Stimulated activated CD8-positive, alpha-beta memory T cell treated with anti-CD3 and anti-CD28 coated beads, Interleukin-7, amount 100 ng/mL, for 24 hours (primary cell): ENCODE results near the gene WDR13.
"Not testable (repeated sequence)": the region's sequence is repeated elsewhere in the genome, so short reads cannot be mapped to it uniquely, and the experiment has no call there.

Source experiments
- DNase-seq: peaks from one replicate; pipeline ENCODE4 v3.0.0-alpha.2; 2020; ENCODE audit warnings: low read depth

Gene WDR13

DNA sequence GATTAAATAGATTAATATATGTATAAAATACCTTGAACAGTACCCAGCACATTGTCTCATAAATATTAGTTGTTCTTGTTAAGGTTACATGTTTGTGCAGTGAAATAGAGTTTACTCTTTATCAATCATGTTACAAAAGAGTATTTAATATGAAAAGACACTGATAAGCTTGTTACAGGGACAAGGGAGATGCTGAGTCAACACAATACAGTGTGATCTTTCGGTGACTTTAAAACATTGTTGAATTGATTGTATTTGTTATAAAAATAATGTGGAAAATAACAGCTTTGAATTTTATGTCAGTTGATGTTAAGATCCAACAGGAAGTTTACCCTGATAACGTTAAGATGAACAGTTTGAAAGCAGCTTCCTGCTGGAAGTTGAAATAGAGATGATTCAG is 1.4 kb upstream of the WDR13 start:
- DNase-seq: no peak

DNA sequence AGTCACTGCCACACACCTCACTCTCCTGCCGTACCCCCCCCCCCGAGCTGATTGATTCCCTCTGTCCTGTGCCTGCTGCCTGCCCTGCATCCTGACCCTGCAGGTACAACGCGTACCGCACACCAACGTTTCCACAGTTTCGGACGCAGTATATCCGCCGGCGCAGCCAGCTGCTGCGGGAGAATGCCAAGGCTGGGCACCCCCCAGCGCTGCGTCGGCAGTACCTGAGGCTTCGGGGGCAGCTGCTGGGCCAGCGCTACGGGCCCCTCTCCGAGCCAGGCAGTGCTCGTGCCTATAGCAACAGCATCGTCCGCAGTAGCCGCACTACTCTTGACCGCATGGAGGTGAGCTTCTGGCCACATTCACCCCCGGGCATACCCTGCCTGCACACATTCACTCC is 1.3 kb downstream of the WDR13 start:
- DNase-seq: no peak

DNA sequence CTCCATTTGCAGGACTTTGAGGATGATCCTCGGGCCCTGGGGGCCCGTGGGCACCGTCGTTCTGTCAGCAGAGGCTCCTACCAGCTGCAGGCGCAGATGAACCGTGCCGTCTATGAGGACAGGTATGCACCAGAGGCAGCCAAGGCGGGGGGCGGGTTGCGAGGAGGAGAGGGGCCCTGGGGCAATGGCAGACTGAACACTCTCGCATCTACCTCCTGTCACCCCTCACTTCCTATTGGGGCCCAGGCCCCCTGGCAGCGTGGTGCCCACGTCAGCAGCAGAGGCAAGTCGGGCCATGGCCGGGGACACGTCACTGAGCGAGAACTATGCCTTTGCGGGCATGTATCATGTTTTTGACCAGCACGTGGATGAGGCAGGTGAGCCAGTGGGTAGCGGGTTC is 2.0 kb downstream of the WDR13 start:
- DNase-seq: no peak

DNA sequence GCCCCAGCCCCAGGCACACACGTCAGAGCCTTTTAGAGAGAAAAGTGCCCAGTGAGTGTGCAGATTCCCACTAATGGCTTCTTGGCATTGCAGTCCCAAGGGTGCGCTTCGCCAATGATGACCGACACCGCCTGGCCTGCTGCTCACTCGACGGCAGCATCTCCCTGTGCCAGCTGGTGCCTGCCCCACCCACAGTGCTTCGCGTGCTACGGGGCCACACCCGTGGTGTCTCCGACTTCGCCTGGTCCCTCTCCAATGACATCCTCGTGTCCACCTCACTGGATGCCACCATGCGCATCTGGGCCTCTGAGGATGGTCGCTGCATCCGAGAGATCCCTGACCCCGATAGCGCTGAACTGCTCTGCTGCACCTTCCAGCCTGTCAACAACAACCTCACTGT is 2.9 kb downstream of the WDR13 start:
- DNase-seq: no peak

DNA sequence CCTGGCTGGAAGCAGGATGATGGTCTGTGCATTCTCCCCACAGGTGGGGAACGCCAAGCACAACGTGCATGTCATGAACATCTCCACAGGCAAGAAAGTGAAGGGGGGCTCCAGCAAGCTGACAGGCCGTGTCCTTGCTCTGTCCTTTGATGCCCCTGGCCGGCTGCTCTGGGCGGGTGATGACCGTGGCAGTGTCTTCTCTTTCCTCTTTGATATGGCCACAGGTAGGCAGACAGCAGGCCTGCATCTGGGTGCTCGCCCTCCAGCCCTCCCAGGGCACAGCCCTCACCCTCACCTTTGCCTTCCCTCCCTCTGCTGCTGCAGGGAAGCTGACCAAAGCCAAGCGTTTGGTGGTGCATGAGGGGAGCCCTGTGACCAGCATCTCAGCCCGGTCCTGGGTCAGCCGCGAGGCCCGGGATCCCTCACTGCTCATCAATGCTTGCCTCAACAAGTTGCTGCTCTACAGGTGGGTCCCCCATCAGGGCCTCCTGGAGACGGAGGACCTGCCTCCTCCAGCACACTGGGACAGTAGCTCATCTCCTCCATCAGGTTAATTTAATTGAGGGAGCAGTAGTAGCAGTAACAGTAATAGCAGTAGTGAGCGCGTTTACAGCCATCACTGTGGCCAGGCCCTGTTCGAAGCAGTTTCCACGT is 4.6 kb downstream of the WDR13 start:
- DNase-seq: no peak

DNA sequence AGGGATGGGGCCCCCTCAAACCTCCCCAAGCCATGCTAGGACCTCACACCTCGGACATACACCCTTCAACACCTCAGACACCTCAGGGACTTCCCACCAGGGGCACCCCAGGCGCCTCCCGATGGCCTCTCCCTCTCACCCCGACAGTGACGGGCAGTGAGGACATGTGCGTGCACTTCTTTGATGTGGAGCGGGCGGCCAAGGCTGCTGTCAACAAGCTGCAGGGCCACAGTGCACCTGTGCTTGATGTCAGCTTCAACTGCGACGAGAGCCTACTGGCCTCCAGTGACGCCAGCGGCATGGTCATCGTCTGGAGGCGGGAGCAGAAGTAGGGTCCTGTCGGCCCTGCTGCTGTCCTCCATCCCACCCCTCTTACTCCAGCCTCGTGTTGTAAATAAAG is 7.4 kb downstream of the WDR13 start:
- DNase-seq: no peak

DNA sequence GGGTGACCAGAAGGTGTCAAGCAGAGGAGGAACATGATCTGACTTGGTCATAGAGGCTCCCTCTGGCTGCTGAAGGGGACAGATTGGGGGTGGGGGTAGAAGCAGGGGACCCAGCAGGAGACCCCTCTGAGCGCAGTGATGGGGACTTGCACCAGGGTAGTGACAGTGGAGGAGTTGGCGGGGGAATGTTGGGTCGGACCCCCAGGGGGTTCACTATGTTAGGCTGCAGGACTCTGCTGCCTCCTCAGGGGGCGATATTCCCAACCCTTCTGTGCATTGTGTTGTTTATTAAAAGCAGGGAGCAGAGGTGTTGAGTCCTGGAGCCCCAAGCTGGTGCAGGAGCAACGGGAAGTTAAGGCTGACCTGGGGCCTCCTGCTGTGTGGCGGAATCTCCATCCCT is 8.8 kb downstream of the WDR13 start:
- DNase-seq: no peak

DNA sequence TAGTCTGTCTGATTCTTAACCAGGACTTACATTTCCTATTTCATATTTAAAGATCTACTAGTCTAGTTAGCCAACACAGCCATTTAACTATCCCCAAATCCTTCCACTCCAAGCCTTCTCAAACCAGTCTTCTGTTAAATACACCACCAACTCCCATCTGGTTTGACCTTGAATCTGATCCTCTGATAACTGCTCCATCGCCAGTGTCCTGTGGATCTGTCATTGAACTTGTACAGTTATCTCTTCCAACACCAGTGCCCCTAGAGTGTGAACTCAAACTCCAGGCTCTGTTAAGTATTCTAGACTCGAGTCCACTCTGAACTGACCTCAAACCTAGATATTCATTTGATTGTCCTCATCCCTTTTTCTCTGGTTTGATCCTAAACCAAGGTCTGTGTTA is 14.4 kb downstream of the WDR13 start:
- no peak for DNase-seq

DNA sequence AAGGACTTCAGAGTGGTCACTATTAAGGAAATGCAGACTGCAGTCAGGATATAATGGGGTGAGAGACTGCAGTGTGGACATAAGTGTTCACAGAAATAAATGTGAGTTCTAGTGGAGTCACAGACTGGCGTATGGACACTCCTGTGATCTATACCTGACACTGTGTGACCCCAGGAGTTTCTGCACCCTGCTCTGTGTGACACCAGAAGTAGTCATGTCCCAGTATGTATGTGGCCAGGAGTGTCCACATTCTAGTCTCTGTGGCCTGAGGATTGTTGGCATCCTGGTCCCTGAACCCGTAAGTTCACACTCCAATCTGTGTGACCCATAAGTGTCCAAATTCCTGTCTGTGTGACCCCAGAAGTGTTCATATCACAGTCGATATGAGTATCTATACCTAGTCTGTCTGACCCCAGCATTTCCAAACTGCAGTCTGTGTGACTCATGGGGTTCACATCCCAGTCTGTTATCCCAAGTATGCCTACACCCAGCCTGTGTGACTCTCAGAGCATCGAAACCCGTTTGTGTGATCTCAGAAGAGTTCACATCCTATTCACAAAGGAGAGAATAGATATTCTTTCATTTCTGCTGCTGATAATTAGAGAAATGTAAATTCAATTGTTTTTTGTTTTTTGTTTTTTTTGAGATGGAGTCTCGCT is 16.3 kb downstream of the WDR13 start:
- DNase-seq: no peak

DNA sequence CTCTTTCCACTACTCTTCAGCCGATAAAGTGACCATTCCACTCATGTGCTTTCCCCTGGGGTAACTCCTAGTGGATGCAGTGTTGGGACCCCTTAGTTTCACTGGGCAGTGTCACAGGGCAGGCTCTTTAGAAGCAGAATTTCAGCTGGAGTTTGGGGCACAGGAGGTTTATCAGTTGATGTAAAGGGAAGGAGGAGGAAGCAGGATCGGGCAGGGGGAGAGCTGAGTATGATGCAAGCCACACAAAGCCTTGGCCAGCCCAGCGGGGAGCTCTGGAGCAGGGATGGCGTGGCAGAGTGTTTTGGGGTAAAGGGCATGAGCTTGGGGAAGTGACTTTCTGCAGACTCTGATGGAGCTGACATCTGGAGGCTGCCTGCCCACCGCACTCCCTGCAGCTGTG is 19.3 kb downstream of the WDR13 start:
- no peak for DNase-seq

DNA sequence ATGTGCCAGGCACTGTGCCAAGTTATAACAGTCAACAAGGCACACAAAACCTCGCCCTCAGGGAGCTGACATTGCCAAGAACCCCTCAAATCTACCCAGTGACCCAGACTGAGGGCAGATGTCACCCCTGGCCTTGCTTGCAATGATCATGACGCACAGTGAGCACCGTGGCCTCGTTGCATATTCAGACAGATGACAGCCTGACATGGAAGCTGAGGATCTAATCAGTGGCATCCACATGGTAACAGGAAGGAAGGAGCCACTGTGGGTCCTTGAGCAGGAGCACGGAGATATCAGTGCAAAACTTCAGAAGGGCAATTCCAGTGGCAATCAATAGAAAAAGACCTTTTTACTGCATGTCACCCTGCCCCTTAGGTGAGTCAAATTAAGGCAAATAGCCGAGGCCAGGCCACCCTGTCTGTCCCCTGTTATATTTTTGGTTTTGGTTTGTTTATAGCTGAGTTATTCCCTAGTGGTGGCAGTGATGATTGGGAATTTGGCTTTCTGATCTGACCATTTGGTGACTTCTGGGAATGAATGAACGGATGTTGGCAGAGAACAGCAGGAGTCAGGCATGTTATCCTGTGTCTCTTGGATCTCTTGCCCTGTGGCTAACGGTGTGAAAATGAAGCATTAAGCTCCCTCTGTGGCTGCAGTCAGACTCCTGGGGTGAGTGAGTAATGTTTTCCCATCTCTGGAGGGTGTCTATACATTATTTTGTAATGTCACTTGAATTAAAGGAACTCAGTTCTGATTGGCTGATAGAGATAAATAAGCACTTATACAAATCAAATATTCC is 20.4 kb downstream of the WDR13 start:
- no peak for DNase-seq

DNA sequence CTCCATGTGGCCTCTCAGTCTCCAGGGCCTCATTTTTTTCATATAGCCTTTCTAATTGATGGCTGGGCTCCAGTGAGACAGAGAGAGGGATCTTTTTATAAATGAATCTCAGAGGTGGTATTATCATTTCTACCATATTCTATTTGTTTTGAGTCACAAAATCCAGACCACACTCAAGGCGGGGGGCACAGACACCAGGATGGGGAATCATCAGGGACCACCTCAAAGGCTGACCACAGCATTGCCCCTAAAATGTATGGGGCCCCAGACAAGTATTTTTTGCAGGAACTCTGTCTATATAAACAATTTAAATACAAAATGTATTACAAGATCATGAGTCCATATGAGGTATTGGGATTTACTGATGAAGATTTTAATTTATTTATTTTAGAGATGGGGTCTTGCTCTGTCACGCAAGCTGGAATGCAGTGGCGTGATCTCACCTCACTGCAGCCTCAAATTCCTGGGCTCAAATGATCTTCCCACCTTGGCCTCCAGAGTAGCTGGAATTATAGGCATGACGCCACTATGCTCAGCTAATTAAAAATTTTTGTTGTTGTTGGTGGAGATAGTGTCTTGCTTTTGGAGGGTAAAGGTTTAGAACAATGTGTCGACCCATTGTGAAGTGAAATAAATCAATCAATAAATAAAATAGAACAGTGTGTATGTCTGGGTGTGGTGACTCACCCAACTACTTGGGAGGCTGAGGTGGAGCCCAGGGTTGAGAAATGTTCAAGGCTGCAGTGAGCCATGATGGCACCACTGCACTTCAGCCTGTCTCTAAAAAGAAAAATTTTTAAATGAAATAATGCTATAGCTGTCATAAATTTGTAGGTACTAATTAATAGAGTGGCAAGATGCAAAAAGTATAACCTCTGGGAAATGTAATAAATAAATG is 29.4 kb downstream of the WDR13 start:
- DNase-seq: no peak

DNA sequence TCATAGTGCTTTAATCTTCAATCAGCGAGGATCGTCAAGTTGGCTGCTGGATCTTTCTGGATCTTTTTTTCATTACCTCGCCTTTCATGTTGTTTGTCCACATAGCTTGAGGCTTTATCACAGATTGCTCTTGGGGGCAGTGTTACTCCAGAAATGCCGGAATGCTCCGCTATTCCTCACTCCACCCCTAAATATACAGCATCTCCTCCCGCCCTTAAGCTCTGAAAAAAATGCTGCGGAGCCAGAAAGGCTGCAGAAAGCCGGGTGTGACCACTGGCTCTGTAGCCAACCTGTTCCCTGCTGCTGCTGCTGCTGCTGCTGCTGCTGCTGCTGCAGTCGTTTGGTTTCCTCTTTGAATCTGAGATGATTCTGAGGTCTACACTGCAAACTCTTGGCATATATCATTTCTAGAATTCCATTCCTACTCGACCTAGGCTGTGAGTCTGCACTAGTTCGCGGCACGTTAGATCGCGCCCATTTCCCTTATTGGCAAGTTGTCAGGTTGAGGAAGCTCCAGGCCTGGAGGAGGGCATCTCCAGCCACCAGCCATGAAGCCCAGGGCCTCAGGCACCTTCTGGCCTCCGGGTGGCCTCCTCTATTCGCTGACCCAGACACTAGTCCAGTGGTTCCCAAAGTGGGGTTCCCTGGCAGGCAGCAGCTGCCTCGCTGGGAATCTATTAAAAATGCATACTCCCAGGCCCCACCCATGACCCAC is 34.2 kb downstream of the WDR13 start:
- DNase-seq: no peak

DNA sequence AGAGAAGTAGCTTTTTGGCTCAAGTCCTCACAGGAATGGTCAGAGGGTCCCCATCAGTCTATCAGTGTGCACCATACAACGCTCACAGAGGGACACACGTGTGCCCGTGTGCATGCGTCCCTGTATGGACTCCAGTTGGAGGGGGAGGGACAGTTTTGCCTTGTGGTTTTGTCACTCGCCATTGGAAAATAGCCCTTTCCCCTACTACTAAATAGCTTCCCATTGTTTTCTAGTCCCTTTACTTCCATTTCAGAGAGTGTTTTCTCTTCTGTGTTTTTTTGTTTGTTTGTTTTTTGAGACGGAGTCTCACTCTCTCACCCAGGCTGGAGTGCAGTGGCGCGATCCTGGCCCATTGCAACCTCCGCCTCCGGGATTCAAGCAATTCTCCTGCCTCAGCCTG is 34.9 kb downstream of the WDR13 start:
- no peak for DNase-seq

DNA sequence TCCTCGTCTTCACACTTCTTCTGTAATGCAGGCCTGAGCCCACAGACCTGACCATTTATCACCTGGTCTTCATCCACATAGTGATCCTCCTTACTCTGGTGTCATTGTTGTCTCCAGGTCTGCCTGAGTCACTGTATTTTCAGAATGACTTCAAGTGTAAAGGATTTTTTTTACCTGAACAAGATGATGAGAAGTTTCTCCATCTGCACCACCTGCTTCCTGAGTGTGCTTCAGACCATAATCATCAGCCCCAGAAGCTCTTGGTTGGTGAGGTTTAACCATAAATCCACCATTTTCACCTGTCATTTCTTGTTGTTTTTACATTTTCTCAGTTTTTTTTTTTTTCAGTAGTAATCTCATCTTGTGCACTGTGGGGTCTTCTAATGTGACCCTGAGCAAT is 39.0 kb downstream of the WDR13 start:
- no peak for DNase-seq

DNA sequence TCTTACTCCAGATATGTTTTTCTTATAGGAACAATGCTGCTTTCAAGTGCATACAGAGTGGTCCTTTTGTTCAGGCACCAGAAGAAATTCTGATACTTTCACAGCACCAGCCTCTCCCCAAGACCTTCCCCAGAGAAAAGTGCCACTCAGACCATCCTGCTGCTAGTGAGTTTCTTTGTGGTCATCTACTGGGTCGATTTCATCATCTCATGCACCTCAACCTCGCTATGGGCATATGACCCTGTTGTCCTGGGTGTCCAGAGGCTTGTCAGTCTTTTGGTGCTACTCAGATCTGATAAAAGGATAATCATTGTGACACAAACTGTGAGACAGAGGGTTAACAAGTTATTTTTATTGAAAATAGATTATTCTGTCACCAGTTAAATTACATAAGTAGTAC is 39.5 kb downstream of the WDR13 start:
- DNase-seq: no peak

DNA sequence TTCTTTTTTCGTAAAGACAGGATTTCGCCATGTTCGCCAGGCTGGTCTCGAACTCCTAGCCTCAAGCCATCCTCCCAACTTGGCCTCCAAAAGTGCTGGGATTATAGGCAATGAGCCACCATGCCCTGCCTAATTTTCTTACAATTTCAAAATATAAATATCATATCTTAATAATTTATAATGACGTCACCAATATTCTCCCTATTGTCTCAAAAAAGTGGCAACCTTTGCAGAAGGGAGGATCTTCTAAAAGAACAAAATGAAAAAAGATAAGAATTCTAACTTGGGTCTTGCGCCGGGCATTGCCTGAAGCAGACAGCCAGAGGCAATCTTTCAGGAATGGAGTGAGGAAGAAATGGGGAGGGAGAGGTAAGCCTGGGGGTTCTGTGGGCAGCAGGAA is 48.4 kb downstream of the WDR13 start:
- no peak for DNase-seq

DNA sequence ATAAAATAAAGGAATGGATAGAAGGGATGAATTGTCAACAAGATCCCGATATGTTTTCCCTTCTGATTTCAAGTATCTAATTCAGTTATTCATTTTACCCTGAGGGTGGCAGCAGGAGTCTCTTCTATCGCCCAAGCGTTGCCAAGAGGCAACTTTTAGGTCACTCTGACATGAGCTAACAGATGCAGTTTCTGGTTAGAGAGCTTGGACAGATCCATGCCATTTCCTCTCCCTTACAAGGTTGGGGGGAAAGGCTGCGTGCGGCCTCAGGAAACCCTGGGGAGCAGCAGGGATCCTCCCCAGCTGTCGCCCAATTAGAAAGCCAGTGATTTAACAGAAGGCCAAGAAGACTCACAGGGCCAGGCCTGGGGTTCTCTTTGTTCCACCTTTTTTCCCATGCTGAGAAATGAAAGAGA is 51.1 kb downstream of the WDR13 start:
- DNase-seq: no peak

DNA sequence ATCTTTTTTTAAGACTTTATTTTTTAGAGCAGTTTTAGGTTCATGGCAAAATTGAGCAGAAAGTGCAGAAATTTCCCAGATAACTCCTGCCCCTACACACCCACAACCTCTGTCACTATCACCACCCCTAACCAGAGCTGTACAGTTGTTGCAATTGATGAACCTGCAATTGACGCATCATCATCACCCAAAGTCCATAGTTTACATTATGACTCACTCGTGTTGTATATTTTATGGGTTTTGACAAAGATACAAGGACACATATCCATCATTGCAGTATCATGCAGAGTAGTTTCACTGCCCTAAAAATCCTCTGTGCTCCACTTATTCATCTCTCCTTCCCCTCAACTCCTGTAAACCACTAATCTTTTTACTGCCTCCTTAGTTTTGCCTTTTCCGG is 51.8 kb downstream of the WDR13 start:
- no peak for DNase-seq

DNA sequence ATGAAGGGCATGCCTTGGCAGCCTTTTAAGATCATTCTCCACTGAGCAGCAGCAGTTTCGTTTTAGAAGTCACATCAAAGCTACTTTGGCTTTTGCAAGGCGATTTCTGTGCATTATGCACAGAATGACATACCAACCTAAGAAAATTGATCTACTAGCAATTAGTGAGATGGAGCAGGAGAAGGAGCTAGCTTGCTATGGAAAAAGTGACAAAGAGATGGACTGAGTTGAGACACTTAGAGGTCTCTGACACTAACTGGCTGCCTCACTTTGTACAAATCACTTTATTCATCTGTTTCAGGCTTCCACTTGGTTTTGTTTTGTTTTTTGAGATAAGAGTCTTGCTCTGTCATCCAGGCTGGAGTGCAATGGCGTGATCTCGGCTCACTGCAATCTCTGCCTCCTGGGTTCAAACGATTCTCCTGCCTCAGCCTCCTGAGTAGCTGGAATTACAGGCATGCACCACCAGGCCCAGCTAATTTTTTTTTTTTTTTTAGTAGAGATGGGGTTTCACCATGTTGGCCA is 54.8 kb downstream of the WDR13 start:
- not testable (repeated sequence) for DNase-seq

DNA sequence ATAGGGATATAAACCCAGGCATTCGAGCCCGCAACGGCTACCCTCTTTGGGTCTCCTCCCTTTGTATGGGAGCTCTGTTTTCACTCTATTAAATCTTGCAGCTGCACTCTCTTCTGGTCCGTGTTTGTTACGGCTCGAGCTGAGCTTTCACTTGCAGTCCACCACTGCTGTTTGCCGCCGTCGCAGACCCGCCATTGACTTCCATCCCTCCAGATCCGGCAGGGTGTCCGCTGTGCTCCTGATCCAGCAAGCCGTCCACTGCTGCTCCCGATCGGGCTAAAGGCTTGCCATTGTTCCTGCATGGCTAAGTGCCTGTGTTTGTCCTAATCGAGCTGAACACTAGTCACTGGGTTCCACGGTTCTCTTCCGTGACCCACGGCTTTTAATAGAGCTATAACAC is 57.5 kb downstream of the WDR13 start:
- not testable (repeated sequence) for DNase-seq
